Astrocyte of the hippocampus (primary cell): ENCODE results near the gene TARDBP.
"Not testable (repeated sequence)": the region's sequence is repeated elsewhere in the genome, so short reads cannot be mapped to it uniquely, and the experiment has no call there.

Source experiments
- DNase-seq: peaks from one replicate; pipeline ENCODE4 v3.0.0; 2011; ENCODE audit warnings: low read depth, low spot score

TARDBP gene

DNA sequence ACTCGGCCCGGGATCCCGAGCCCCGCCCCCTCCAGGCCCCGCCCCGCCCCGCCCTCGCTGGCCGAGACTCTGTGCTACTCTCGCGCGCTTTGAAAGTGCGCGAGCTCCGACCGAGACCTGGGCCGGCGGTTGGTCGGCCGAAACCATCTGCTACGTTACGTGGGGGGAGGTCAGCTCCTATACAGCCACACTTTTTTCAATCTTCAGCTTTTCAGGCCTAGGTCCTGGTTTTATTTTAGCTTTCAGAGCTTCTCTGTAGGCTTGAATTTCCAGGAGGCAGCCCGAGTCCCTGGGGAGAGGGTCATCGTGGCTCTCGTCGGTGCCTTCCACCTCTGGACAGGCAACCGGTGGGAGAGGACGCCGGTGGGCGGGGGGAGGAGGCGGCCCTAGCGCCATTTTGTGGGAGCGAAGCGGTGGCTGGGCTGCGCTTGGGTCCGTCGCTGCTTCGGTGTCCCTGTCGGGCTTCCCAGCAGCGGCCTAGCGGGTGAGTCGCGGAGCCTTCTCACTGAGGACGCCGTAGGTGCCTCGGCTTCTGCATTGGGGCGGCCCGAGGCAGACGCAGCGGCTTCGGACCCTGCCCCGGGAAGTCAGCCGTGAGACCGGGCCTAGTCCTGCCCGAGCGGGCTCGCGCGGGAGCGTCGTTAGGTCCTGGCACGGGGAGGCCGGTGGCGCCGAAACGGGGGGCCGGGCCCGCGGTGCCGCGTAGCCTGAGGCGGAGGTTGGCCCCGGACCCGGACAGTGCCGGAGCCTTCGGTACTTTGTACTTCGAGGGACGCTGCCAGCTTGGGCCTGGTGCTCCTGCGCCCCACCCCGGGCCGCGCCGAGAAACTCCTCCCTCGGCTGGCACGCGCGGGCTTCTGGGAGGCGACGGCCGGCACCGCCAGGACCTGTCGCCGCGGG lies at the start of gene TARDBP:
TARDBP (plus strand) TSS at position 395 of the 900 bp plus-strand sequence. CDS start 1,074 bp downstream, outside the sequence.
- peak; percentile 96 for DNase-seq

DNA sequence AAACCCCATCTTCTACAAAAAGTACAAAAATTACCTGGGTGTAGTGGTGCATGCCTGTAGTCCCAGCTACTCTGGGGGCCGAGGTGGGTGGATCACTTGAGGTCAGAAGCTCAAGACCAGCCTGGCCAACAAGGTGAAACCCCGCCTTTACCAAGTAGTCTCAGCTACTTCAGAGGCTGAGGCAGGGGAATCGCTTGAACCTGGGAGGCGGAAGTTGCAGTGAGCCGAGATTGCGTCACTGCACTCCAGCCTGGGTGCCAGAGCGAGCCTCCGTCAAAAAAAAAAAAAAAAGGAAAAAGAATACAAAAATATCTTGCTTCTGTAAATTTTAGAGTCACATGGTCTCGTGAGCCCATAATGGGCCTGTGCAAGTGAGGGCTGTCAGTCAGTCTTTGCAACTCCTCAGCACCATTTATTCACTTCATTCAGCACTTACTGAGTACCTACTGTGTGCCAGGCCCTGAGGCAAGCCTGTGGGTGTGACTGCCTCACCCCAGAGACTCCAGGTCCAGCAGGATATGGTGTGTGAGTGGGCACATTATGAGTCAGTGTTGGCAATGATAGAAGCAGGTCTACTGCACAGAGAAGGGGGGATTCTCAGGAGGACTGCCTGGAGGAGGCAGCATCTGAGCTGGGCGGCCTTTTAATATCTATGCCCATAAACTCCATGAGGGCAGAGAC lies 46.8 kb upstream of the TARDBP start:
- DNase-seq = no peak

DNA sequence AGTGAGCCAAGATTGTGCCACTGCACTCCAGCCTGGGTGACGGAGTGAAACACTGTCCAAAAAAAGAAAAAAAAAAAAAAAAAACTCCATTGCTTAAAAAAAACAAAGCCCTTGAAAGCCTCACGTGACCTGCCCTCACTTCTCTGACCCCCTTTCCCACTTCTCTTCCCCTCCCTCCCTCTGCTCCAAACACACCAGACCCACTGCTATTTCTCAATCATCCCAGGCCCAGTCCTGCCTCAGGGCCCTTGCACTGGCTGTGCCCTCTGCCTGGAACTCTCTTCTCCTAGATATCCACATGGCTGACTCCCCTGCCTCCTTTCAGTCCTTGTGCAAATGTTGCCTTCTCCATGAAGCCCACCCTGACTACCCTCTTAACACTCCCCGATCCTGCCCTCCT lies 45.4 kb upstream of the TARDBP start:
- DNase-seq = no peak

DNA sequence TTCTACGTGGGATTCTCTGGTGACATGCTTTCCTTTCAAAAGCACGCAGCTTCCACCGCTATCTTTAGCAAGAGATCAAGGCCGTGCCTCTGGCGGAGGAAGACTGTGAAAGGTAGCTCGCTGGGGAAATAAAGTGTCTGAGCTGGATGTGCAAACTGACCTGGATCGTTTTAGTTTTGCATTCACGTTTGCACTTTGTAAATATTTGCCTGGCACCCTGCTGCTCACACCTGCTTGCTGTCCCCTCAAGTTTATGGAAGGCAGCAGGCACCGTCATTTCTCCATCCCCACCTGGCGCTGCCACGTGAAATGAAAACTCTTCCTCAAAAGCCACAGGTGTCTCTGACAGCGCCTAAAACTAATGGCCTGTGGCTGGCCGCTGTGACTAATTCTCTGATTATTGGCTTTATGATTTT lies 44.0 kb upstream of the TARDBP start:
- no peak for DNase-seq

DNA sequence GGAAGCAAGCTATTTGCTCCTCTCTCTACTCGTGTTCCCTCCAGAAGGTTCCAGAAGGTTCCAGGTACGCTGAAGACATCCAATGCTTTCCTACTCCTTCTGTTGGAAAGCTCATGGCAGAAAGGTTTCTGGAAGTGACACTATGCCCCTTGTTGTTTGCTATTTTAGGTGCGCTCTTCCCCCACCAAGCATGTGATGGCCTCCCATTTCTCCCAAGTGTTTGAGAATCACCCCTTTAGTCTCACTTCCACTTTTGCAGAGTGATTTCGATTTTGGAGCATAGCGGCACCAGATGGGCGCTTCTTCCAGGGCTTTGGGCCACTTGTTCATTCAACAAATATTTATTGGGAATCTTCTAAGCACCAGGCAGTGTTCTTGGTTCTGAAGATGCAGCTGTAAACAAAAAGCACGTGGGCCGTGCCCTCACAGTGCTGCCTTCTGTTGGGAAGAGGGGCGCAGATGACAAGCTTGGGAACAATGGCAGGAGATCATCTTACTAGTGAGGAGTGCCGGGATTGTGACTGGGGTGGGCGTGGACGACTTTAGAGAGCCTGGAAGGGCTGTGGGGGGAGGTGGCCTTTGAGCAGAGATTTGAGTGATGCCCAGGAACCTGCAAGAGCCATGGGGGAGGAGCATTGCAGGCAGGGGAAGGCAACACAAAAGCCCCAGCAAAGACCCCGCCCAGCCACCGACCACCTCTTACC lies 43.0 kb upstream of the TARDBP start:
- no peak for DNase-seq

DNA sequence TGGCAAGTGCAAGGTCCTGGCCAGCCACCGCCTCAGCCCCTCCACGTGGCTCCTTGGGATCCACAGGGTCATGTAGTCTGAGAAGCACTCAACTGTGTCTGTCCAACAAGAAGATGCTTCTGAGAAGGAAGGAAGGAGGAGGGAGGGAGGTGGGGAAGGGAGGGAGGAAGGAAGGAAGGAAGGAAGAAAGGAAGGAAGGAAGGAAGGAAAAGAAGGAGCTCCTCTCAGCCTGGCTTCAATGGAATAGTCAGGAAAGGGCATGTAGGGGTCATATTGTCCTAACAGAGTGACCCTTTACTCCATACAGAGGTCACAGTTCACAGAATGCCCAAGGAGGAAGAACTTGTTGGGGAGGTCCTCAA lies 42.5 kb upstream of the TARDBP start:
- DNase-seq = no peak

DNA sequence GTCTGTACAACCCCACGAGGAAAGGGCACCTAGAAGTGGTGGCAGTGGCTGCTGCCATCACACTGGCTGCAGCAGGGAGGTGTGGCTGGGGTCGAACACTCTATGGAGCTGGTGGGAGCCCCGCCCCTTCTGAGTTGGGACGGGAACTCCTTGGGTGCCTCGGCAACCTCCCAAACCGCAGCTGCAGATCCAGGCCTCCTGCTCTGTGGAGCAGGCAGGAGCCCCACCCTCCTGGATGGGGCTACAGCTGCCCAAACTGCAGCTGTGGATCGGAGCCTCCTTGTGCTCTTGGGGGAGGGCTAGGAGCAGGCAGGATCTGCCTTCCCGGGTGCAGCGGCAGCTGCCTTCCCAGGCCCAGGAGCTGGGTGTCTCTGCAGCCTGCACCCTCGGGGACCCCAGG lies 38.9 kb upstream of the TARDBP start:
- peak; percentile 32 for DNase-seq

DNA sequence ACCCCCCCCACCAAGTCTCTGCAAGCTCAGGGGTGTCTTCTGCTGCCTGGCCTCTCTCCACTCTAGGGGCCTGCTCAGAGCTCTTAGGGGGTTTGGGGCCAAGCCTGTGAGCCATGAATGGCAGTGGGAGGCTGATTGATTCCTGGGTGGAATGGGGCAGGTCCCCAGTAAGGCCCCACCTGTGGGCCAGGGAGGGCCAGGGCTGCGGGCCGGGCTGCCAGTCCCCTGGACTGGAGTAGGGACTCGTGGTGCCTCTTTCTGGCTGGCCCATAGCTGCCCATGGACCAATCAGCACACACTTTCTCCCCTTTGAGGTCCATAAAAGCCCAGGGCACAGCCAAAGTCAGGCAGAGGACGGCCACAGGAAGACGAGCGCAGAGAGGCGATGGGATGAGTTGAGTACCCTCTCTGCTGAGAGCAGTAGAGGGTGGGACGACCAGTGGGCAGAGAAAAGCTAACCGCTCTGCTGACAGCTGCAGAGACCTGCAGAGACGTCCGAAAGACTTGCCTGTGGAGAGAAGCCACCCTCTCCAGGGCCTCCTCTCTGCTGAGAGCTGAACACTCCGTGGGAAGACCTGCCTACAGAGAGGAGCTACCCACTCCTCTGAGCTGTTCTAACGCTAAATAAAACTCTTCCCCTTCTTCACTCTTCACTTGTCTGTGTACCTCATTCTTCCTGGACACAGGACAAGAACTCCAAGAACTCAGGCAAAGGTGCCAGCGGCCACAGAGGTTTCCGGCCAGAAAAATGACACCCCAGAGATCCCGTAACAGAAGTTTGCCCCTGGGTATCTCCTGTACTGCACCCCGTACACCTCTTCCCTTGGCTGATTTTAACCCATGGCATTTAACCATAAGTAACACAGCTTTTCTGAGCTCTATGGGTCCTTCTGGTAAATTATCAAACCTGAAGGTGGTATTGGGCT lies 38.2 kb upstream of the TARDBP start:
- DNase-seq = no peak

DNA sequence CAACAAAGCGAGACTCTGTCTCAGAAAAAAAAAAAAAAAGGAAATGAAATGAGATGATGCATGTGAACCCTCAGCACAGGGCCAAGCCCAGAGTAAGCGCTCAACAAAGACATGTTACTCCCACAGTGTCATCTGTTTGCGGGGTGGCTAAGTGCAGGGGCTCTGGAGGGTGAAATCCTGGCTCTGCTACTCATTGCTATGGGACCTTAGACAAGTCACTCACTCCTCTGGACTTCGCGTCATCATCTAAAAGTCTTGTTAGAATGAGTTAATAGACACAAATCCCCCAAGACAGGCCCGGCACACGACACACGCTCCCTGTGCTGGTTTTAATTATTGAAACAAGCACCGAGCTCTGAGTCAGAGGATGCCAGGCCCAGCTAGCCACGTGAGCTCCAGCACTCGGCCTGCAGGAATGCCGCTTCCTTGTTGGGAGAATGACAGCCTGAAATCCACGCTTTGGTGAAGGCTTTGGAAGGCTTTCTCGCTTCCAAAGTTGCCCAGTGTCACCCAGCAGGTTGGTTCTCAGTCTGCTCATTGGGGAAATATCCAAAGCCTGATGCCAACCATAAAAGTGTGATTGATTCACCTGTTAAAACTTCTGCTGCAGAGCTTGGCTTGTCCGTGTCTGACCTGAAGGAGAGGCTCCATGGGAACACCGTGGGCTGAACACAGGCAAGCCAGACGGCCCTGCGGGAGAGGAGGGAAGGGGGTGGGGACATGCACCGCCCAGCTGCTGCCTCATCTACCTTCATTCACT lies 36.7 kb upstream of the TARDBP start:
- peak; percentile 86 for DNase-seq

DNA sequence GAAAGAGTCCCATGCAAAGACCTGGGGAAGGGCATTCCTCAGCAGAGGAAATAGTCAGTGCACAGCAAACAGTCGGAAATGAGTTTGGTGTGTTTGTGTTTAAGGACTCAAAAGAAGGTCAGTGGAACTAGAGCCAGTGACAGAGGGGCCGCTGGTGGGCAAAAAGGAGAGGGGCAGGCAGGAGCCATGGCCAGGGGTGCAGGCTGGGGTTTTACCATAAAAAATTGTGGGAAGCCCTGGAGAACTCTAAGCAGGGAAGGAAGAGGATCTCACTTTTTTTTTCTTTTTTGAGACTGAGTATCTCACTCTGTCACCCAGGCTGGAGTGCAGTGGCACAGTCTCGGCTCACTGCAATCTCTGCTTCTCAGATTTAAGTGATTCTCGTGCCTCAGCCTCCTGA lies 33.7 kb upstream of the TARDBP start:
- no peak for DNase-seq

DNA sequence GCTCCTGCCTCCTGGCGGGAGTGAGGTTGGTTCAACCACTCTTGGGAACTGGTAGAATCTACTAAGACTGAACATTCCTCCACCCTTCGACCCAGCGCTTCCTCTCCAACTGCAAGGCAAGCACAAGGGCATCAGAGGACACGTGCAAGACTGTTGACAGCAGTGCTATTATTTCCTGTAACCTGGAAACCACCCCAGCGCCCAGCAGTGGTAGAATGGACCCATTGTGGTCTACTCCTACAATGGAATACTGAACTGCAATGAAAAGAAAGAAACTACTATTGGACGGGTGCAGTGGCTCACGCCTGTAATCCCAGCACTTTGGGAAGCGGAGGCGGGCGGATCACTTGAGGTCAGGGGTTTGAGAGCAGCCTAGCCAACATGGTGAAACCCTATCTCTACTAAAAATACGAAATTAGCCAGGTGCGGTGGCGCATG lies 33.0 kb upstream of the TARDBP start:
- DNase-seq = peak; percentile 38

DNA sequence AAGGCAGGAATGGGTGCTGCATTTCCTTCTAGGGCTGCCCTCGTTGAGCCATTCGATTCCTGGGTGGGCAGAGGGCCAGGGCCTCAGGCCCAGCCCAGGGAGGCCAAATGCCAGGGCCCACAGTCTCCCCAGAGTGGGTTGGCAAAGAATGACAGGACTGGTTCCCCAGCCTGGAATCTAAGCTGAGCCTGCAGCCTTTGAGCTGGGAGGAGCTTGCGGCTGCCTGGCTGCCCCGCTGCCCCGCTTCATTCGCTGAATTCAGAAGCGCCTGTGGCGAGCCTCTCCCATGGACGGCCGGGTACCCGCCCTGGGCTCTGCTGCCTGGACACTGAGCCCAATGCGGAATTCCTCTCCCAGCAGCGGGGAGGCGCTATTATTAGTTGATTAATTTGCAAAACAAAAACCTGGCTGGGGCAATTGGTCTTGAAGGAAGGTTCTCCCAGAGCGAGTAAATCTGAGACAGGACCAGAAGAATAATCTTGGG lies 32.3 kb upstream of the TARDBP start:
- peak; percentile 96 for DNase-seq

DNA sequence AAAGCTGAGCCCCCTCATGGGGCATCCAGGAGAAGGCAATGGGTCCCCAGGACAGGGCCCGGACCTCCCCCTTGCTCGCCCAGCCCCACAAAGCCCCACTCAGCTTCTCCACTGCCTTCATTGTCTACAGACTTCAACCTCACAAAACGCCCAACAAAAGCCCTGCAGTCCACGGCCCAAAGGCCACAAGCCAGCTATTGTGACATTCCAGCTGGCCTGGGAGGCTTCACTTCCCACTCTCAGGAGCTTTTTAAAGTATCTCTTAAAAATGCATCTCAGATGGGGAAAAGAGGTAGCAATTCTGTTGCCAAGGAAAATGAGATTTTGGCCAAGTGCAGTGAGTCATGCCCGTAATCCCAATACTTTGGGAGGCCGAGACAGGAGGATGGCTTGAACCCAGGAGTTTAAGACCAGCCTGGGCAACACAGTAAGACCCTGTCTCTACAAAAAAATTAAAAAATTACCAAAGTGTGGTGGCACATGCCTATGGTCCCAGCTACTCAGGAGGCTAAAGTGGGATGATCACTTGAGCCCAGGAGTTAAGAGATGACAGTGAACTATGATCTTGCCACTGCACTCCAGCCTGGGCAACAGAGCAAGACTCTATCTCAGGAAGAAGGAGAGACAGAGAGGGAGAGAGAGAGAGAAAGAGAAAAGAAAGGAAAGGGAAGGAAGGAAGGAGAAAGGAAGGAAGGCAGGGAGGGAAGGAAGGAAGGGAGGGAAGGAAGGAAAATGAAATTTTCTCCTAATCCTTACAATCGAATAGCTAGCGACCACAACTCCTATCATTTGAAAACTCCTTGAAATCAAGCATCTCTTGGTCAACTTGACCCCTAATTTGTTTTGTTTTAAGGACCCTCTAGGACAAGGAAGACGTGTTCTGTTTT lies 31.4 kb upstream of the TARDBP start:
- DNase-seq = peak; percentile 42

DNA sequence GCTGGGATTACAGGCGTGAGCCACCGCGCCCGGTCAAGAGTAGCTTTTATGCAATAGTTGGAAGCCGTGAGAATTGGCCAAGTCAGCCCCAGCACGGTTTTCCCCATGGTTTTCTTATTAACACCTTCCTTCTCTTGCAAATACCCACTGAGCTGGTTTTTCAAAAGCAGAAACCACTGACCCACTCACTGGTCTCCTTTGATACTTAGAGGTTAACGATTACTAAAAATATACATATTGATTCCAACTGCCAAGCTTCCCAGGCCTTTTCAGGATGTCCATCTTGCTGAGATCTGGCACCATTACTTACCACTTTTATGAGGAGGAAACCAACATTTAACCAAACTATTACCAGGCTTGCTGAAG lies 25.9 kb upstream of the TARDBP start:
- DNase-seq = no peak

DNA sequence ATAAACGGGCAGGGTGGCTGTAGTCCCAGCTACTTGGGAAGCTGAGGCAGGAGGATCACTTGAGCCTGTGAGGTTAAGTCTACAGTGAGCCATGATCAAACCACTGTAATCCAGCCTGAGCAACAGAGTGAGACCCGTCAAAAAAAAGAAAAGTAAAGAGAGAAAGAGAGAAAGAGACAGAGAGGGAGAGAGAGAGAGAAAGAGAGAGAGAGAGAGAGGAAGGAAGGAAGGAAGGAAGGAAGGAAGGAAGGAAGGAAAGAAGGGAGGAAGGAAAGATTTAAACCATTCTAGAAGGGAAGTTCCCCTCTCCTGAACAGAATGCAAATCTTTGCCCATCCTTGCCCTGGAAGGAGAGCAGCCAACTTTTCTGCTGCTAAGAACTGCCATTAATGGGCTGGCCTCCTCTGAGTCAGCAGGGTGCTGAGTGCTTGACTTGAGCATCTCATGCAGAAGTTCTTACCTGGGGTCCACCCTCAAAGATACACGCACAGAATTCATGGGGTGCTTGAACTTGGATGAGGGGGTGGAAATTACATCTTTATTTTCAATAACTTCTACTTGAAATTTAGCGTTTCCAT lies 24.5 kb upstream of the TARDBP start:
- no peak for DNase-seq

DNA sequence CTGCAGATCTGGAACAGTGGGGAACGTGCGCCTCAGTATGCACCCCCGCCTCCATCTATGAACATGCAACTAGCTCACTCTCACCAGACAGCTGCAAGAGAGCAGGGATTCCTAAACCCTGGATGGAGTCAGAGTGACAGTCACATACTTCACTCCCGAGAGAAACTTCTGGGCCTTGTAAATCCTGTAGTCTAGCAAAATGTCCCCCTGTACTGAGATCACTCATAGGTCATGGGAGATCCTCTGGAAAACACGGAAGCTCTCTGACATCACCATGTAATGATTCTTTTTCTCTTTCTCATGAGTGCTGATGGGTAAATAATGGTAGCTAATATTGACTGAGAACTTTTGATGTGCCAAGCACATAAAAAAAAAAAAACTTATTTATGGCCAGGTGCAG lies 23.4 kb upstream of the TARDBP start:
- DNase-seq = no peak

DNA sequence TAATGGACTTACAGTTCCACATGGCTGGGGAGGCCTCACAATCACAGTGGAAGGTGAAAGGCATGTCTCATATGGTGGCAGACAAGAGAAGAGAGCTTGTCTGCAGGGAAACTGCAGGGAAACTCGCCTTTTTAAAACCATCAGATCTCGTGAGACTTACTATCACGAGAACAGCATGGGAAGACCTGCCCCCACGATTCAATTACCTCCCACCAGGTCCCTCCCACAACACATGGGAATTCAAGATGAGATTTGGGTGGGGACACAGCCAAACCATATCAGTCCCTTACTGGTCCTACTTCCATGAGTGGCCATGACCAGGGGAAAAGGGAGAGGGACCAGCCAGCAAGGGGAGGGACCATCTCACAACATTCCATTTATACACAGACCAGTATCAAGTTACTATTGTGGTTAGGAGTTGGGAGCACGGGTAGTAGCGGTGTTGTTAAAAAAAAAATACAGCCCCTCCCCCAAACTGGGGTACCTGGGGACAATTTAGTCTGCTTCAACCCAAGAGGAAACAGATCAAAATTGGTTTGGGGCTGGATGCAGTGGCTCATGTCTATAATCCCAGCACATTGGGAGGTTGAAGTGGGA lies 22.4 kb upstream of the TARDBP start:
- peak; percentile 33 for DNase-seq

DNA sequence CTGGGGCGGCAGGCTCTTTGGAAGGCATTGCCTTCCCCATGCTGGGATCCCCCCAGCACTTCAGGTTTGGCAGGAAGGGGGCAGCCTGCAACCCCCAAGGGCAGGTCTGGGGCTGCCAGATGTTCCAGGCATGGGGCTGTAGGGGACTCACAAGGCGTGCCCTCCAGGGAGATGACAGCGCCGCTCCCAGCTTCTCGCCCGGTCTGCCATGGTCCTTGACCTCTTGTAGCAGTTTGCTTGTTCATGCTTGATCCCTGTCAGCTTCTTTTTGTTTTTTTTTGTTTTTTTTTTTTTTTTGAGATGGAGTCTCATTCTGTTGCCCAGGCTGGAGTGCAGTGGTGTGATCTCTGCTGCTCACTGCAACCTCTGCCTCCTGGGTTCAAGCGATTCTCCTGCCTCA lies 21.6 kb upstream of the TARDBP start:
- no peak for DNase-seq

DNA sequence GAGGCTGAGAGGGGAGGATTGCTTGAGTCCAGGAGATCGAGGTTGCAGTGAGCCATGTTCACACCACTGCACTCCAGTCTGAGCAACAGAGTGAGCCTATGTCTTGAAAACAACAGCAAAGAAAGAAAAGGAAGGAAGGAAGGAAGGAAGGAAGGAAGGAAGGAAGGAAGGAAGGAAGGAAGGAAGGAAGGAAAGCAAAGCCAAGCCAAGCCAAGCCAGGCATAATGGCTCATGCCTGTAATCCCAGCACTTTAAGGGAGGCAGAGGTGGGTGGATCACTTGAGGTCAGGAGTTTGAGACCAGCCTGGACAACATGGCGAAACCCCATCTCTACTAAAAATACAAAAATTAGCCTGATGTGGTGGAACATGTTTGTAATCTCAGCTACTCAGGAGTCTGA lies 20.4 kb upstream of the TARDBP start:
- not testable (repeated sequence) for DNase-seq
